ENCODE results near the gene SOX11. TPM values are rescaled to one million over a fixed set of nuclear protein-coding genes. Genes with fewer than 3 reads are reported as not detected.

SOX11 gene
- polyA plus RNA-seq, 4 donors, result 15.5 to 23.0 (median 20.2) TPM

DNA sequence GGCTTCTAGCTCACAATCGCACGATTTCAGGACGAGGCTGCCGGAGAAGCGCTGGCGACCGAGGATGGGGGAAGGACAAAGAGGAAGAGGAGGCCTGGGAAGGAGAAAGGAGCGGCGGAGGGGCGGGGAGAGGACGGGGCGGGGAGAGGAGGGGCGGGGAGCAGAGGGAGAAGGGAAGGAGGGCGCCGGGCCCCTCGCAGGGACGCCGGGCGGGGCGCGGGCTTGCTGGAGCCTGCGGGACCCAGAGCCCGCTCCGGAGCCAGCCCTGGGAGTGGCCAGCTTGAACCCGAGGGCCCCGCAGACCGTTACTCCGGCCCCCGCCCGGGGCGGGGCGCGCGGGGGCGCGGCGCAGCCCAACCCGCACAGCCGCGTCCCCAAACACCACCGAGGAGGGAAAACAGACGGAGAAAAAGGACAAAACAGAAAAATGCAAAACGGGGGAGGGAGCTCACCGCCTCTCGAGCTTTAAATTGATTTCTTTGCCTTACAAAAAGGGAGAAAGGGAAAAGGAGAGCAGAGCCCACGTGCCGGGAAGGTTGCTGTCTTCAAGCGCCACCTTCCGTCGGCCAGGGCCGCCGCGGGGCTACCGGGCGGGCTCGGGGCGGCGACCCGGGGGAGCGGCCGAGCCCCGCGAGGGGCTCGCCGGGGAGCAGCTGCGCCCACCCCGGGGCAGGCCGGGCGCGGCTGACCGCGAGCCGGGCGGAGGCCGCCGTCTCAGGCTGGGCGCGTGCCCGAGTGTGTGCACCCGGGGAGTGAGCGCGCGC, 781 bp upstream of the SOX11 start:
- peak; percentile 61 to 73 (median 72) for DNase-seq (ENCODE audit: low read depth in 4 of 4, low spot score in 3 of 4)

DNA sequence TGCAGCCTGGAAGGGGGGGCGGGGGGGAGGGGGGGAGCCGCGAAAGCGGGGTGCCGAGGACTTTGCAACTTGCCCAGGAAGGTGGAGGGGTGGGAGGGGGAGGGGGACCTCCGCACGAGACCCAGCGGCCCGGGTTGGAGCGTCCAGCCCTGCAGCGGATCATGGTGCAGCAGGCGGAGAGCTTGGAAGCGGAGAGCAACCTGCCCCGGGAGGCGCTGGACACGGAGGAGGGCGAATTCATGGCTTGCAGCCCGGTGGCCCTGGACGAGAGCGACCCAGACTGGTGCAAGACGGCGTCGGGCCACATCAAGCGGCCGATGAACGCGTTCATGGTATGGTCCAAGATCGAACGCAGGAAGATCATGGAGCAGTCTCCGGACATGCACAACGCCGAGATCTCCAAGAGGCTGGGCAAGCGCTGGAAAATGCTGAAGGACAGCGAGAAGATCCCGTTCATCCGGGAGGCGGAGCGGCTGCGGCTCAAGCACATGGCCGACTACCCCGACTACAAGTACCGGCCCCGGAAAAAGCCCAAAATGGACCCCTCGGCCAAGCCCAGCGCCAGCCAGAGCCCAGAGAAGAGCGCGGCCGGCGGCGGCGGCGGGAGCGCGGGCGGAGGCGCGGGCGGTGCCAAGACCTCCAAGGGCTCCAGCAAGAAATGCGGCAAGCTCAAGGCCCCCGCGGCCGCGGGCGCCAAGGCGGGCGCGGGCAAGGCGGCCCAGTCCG, 540 bp downstream of the SOX11 start:
- DNase-seq (ENCODE audit: low read depth in 4 of 4, low spot score in 3 of 4), result peak in 3 of 4 donors; percentile 12 to 37 (median 26)

DNA sequence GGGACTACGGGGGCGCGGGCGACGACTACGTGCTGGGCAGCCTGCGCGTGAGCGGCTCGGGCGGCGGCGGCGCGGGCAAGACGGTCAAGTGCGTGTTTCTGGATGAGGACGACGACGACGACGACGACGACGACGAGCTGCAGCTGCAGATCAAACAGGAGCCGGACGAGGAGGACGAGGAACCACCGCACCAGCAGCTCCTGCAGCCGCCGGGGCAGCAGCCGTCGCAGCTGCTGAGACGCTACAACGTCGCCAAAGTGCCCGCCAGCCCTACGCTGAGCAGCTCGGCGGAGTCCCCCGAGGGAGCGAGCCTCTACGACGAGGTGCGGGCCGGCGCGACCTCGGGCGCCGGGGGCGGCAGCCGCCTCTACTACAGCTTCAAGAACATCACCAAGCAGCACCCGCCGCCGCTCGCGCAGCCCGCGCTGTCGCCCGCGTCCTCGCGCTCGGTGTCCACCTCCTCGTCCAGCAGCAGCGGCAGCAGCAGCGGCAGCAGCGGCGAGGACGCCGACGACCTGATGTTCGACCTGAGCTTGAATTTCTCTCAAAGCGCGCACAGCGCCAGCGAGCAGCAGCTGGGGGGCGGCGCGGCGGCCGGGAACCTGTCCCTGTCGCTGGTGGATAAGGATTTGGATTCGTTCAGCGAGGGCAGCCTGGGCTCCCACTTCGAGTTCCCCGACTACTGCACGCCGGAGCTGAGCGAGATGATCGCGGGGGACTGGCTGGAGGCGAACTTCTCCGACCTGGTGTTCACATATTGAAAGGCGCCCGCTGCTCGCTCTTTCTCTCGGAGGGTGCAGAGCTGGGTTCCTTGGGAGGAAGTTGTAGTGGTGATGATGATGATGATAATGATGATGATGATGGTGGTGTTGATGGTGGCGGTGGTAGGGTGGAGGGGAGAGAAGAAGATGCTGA, 1.4 kb downstream of the SOX11 start:
- peak in 2 of 4 donors; percentile 12 to 20 for DNase-seq (ENCODE audit: low read depth in 4 of 4, low spot score in 3 of 4)

DNA sequence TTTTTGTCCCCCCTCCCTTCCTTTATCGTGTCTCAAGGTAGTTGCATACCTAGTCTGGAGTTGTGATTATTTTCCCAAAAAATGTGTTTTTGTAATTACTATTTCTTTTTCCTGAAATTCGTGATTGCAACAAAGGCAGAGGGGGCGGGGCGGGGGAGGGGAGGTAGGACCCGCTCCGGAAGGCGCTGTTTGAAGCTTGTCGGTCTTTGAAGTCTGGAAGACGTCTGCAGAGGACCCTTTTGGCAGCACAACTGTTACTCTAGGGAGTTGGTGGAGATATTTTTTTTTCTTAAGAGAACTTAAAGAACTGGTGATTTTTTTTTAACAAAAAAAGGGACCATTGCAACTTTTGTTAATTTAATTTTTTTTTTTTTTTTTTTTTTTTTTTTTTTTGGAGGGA, 2.1 kb downstream of the SOX11 start:
- peak in 3 of 4 donors; percentile 34 to 50 (median 44) for DNase-seq (ENCODE audit: low read depth in 4 of 4, low spot score in 3 of 4)

DNA sequence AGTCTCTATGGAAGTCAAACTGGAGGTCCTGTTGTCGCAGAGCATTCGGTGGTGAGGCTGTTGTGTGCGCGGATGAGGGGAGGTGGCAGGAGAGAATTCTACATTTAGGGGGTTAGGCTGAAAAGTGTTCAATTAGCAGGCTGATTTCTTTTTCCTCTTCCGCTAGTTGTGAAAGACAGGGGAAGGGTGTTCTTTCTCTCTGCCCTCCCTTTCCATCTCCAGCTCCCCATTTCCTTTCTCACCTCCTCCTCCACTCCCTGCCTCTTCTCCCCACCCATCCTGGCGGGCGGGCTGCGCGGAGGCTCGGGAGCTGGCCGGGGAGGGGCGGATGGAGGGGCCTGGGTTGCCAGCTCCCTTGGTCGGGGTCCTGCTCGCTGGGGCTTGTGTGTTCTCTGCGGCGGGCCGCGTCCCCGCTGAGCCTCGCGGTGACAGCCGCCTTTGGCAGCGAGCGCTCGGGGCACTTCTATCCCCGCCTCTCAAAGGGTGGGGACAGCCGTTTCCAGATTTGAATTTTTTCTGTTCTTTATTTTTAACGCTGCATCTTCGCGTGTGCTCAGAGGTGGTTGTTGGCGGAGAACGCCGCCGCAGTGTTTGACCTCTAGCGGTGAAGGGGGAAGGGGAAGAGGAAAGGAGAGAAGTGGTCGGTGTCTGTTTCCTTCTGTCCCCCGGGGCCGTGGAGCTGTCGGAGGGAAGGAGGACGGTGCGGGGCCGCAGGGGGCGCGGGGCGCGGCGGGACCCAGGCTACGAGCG, 3.6 kb downstream of the SOX11 start:
- peak in 2 of 4 donors; percentile 29 to 31 for DNase-seq (ENCODE audit: low read depth in 4 of 4, low spot score in 3 of 4)

DNA sequence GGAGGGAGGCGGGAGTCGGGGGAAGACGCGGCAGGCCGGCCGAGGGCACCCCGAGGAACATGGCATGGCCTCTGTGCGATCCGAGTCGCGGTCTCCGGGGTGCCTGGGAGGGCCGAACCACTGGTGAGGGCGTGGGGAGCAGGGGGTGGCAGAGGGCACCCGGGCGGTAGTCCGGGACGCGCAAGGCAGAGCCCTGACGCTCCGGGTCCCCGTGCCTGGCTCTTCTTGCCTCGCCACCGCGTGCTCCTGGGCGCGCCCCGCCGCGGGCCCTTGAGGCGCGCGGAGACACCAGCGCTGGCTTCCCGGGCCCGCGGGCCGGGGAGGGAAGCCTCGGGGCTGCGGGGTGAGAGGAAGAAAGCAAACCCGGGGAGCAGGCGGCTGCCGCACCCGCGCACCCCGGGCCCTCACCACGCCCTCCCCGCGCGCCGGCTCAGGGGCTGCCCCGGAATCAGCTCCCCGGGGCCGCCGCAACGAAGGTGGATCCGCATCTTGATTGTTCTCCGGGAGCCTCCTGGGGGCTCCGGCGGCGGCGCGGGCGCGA, 4.3 kb downstream of the SOX11 start:
- DNase-seq (ENCODE audit: low read depth in 4 of 4, low spot score in 3 of 4), result peak in 2 of 4 donors; percentile 24 to 39

DNA sequence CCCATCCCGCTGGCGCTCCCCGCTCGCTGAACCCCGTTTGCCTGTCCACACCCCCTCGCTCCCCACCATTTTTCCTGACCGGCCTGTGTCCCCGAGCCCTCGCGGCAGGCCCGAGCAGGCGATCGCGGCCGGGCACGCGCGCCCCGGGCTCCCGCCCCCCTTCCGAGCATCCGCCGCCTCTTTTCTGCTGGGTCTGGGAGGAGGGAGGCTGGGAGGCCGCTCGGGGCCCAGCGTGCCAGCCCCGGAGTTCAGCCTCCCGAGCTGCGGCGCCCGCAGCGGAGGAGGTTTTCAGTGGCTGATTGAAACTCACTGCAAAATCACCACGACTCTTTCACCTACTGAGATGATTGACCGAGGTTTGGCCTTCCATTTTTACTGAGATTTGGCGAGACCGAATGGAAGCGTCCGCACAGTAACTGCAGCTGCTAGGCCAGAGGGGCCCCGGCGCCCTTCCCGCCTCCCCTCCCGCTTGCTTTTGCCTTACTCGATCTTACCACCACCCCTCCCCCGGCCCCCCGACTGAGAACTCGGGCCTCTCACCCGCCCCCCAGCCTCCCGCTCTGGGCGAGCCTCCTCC, 4.8 kb downstream of the SOX11 start:
- DNase-seq (ENCODE audit: low read depth in 4 of 4, low spot score in 3 of 4), result peak in 3 of 4 donors; percentile 46 to 59 (median 52)

DNA sequence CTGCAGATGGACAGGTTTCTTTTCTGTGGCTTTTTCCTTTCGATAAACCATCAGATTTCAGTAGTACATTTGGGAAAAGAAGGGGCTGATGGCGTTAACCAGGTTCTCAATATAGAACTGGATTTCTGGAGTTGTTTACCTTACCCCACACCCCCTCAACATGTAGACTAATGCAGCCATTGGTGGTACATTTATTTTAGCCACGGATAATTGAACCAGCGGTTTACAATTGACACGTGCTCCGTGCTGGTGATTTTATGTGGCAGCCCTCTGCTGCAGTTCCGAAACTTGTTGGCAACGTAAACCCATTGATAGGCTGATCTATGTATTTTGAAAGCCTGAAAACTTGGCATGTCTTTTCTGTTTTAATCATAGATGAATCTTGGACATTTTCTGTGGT, 5.4 kb downstream of the SOX11 start:
- DNase-seq (ENCODE audit: low read depth in 4 of 4, low spot score in 3 of 4), result no peak

DNA sequence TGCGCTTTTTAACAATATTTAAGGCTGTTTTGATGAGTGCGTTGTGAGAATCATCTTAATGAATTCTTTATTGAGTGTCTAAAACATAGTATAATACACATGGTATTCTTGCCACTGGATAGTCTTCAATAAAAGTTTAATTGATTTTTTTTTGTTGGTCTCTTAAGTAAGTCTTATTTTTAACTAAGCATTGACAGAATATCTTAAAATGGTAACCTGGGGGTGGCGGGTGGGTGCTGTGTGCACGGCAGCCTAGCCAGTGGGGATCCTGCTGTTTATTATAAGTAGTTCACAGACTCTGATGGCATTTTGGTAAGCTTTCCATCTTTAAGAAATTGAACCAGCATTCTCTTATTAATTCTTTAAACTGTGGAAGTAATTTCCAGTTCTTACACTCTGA, 6.0 kb downstream of the SOX11 start:
- no peak for DNase-seq (ENCODE audit: low read depth in 4 of 4, low spot score in 3 of 4)

DNA sequence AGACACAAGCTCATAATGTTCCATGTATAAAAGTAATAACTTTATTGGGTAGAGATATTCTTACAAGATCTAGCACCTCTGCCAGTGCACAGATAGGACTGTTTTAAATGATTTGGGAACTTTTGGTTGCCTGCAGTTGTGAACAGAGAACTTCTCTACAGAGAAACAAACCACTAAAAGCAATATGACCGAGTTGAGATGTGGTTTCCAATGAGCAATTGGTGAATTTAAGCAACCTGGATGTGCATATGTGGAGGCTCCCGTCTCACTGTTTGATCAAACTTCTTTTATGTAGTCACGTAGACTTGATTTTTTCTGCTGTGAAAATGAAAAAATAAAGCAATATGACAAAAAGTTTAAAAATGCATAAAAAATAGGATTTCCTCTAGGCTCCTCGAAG, 7.8 kb downstream of the SOX11 start:
- no peak for DNase-seq (ENCODE audit: low read depth in 4 of 4, low spot score in 3 of 4)

DNA sequence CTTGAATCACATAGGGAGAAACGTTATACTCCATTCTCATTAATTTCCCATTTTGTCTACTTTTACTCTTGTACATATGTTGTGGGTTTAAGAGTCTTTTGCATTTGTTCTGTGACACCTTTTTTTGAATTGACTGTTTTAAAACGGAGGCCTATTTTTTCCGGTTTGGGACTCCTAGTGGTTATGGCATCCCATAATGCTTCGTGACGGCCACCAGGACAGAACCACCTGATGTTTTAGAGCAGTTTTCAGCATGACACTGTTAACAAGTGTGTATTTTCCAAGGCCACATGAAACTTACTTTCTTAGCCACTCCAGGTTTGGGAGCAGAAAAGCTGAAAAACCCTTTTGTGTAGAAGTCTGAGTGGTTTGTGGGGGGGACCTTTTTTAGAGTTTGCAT, 8.4 kb downstream of the SOX11 start:
- no peak for DNase-seq (ENCODE audit: low read depth in 4 of 4, low spot score in 3 of 4)

DNA sequence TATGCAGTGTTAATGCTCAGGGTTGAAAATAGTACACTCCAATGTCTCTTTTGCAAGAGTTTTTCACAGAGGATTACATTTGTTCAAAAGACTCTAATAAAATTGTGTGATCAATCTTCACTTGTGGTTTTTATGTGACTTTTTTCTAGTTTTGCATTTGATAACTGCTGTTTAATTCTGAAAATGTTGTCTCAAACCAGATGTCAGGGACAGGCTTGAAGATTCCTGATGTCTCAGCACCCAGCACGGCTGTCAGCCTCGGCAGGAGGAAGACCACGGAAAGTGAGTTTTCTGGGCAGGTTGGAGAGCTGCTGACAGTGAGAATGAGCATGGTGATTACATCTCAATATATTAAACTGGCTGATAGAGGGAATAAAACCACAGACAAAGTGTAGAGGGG, 9.1 kb downstream of the SOX11 start:
- DNase-seq (ENCODE audit: low read depth in 4 of 4, low spot score in 3 of 4), result no peak

DNA sequence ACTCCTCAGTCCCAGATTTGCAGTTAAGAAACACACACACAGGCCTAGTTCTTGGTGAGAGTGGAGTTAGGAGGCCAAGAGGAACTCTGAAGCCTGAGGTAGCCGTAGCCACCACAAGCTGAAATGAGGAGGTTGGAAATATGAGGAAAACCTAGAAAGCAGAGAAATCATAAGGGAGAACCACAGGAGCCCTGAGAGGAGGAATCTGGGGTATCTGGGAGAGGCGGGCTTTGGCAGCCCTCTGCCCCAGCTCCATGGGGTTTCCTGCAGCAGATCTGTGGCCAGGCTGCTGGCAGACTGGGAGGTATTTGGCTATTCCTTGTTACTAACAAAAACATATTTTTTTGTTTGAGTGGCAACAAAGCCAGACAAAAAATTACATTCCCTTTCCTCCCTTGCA, 11.0 kb downstream of the SOX11 start:
- no peak for DNase-seq (ENCODE audit: low read depth in 4 of 4, low spot score in 3 of 4)

DNA sequence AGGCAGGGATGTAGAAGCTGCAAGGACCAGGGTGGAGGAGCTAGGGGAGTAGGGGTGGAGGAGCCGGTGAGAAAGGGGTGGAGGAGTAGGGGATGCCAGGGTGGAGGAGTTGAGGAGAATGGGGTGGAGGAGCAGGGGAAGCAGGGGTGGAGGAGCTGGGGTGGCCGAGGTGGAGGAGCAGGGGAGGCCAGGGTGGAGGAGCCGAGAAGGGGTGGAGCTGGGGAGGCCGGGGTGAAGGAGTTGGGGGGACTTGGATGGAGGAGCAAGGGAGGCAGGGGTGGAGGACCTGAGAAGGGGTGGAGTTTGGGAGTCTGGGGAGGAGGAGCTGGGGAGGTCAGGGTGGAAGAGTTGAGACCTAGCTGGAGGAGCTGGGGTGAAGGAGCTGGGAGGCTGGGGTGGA, 13.3 kb downstream of the SOX11 start:
- DNase-seq (ENCODE audit: low read depth in 4 of 4, low spot score in 3 of 4), result no peak

DNA sequence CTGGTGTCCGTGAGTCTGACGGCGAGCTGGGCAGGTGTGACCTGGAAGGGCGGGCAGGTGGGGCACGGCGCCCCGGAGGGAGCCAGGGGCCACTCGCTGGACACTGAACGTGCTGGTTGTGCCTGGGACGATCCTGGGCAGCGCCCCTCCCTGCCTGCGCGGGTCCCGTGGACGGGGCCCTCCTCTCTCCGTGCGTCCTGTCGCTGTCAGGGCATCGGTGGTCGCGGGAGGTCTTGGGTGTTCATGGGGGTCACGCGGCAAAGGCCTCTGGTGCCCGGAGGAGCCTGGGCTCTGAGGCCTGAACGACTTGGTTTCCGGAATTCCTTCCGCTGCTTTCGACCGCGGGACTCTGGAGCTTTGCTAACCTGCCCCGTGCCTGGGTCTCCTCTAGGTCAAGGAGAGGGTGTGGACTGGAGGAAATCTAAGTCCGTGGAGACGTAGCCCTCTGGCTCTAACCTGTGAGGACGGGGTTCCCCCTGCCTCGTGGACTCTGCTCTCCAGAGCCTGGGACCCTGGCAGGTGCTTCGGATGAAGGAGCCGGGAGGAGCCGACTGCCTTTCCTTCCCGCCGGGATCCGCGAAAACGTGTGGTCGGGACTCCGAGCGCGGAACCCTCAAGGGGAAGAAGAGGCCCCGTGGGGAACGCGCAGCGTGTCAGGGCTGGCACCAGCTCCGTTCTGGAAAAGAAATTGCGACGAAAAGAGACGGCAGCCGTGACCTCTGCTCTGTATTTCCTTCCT, 14.7 kb downstream of the SOX11 start:
- no peak for DNase-seq (ENCODE audit: low read depth in 4 of 4, low spot score in 3 of 4)

DNA sequence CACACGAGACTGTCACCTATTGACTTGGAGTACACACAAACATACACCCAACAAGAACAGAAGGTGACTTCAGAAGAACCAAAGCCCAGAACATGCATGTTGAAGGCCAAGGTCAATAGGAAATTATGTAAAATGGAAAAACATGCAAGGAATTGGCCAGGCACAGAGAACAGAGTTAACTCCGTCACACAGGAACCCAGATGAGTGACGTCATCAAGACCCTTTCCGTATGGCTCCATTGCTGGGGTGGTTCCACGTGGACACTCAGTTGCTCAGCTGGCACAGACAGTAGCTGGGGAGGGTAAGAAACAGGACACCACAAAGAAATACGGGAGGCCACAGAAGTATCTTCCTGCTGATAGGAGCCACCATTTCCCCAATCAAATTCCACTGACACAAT, 18.4 kb downstream of the SOX11 start:
- DNase-seq (ENCODE audit: low read depth in 4 of 4, low spot score in 3 of 4), result no peak

DNA sequence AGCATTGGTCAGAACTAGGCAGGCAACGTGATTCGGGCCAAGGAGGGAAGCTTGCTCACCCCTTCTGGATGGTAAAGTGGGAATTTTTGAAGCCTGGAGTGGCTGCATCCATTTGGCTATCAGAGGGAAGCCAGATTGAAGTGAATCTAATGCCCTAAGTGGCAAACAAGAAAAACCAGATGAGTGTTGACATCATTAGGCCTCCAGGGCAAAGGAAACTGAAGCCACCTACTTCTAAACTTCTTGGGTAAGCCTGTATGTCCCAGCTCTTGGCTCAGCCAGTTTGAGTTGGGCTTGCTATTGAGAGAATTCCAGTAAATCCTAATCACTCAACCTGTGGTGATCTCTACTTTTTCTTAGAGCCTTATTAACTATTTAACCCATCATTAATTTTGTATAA, 20.9 kb downstream of the SOX11 start:
- DNase-seq (ENCODE audit: low read depth in 4 of 4, low spot score in 3 of 4), result no peak

DNA sequence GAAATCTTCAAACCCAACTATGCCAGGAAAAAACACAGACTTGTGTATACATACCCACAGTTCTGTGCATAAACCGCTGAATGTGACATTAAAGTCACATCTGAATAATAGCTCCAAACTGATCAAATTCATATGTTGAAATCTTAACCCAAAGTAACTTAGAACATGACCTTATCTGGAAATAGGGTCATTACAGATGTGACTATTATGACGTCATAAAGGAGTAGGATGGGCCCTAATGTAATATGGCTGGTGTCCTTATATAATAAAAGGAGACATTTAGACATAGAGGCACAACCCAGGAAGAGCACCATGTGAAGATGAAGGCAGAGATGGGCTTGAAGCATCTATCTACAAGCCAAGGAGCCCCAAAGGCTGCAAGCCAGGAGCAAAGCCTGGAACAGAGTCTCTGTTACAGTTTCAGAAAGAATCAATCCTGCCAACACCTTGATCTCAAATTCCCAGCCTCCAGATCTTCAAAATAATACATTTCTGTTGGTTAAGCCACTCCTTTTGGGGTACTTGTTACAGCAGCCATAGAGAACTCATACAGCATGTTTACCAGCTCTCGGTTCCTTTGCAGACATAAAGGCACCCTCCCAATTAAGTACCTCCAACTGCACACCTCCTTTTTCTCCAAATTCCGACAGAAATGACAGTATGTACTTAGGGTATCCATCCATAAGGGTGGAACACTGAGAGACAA, 27.6 kb downstream of the SOX11 start:
- no peak for DNase-seq (ENCODE audit: low read depth in 4 of 4, low spot score in 3 of 4)
